Stimulated activated CD4-positive, alpha-beta T cell treated with anti-CD3 and anti-CD28 coated beads, Interleukin-15, amount 100 ng/mL, for 24 hours (primary cell): ENCODE data around the gene SNX15.

ENCODE experiments used
- DNase-seq: peaks from one replicate; pipeline ENCODE4 v3.0.0-alpha.2; 2020

The SNX15 gene

GRCh38 chr11:65087216-65087615 is 60.0 kb downstream of the SNX15 start:
- DNase-seq: no peak

- DNase-seq: no peak
These were observed 60.6 kb downstream of the SNX15 start for GRCh38 chr11:65087827-65088226.

- DNase-seq: no peak
These were observed 62.4 kb downstream of the SNX15 start for GRCh38 chr11:65089621-65090020.
